22Rv1 (cell line): ENCODE results near the gene PRPH.

Experiments
- CTCF ChIP-seq: fragments of 450-650 bp; IDR thresholded peaks from 2 replicates; pipeline ENCODE4 v1.5.1; 2017; ENCODE audit warnings: mild to moderate bottlenecking
- ZFX ChIP-seq: fragments of 450-650 bp; IDR thresholded peaks from 2 replicates; pipeline ENCODE4 v1.6.1; 2017; ENCODE audit warnings: antibody characterized with exemption, borderline replicate concordance

GRCh38 chr12:49274396-49275069 lies 20.4 kb upstream of the PRPH start:
- TF ChIP-seq CTCF: no peak
- no peak for TF ChIP-seq ZFX
